IPS-11a (cell line): Measurements from ENCODE around the gene TIMP4.

Source experiments
- H3K4me3 ChIP-seq: one replicate; pipeline ENCODE4 v1.5.1; 2013; ENCODE audit warnings: low read depth, low read length, control low read depth

Gene TIMP4

DNA sequence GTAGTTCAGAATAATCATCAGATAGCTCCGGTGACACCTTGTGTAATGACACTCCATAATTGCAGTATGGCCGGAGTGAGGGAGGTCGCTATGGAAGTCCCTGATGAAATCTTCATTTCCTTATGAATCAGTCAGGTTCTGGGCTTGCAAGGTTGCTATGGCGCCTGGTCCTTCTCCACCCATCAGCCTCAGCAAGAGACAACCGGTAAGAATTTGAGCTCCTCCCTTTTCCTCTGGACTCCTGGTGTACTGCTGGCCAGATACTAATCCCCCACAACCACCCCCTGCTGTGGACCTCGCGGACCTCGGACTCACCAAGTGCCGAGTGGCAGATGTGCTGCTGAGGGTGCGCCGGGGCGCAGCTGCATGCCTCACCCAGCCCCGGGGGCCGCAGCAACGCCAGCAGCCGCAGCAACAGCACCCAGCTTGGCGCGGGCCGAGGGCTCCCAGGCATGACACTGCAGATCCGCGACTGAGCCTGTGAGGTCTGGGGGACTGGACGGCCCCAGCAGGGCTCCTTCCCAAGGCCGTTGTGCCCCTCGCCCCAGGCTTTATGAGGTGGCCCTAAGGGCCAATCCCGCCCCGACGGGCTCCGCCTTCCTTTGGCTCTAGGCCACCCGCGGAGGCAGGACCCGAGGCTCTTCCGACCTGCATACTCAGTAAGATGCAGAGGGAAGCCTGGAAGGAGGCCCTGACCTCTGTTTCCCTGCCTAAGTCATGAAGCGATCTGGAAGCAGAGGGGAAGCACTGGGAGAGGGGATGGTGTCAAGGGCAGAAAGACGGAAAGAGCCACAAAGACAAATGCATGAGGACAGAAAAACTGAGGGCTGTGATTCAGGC lies at the start of gene TIMP4:
Gene TIMP4 (minus strand): TSS at position 526 of the 840 bp plus-strand sequence. CDS start 72 bp downstream, at position 454.
- peak within 1 kb of the TSS; percentile 47 for H3K4me3 ChIP-seq

DNA sequence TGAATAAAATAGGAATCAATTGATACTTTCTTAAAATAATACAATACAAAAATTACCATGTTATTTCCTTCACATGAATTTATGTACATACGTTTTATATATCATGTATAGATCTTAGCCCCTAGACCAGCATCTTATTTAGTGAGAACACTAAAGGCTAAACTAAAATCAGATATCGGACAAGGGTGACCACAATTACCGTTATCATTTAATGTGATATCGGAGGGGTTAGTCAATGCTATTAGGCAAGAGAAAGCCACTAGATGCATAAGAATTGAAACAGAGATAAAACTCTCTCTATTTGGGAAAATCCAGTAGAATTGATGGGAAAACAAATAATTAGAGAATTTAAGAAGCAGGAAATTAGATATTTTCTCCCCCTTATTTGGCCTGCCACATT lies 46.5 kb upstream of the TIMP4 start:
- H3K4me3 ChIP-seq: no peak overlapping the region

GRCh38 chr3:12201813-12202212 lies 43.1 kb upstream of the TIMP4 start:
- H3K4me3 ChIP-seq: no peak overlapping the region

- no peak overlapping the region for H3K4me3 ChIP-seq
Measured at GRCh38 chr3:12198301-12198700, 39.6 kb upstream of the TIMP4 start.

GRCh38 chr3:12197475-12197874 lies 38.8 kb upstream of the TIMP4 start:
- no peak overlapping the region for H3K4me3 ChIP-seq

- no peak overlapping the region for H3K4me3 ChIP-seq
Measured at GRCh38 chr3:12196684-12197083, 38.0 kb upstream of the TIMP4 start.

- H3K4me3 ChIP-seq: no peak overlapping the region
Measured at GRCh38 chr3:12195231-12195630, 36.5 kb upstream of the TIMP4 start.

GRCh38 chr3:12194669-12195161 lies 36.0 kb upstream of the TIMP4 start:
- H3K4me3 ChIP-seq: no peak overlapping the region

GRCh38 chr3:12194209-12194608 lies 35.5 kb upstream of the TIMP4 start:
- no peak overlapping the region for H3K4me3 ChIP-seq

DNA sequence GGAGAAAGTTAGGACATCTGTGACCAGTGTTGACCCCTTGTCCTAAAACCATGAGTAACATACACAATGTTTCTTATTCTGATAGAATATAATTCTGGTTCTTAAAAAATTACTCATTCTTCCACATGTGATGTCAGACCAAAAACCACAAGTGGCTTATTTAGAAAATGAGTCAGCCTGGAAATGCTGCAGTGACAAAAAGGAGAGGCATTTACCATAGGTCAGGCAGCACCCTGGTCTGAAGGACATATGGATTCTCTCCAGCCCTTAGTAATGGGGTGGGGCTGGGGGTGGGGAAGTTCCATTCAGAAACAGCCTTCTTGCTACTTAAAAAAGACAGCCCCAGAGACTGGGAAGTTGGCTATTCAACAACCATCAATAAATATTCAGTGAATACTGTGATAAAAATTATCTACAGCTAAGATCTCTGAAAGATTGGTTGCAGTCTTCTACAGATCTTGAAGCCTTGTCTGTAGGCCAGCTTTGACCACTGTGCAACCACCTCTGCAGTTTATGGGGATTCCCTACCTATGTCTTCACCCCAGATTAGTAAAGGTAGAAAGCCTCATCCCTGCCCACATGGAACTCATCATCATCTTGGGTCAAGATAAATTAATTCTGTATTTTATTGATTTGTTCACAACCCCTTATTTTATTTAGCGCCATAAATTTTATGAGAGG lies 34.9 kb upstream of the TIMP4 start:
- H3K4me3 ChIP-seq: no peak overlapping the region

DNA sequence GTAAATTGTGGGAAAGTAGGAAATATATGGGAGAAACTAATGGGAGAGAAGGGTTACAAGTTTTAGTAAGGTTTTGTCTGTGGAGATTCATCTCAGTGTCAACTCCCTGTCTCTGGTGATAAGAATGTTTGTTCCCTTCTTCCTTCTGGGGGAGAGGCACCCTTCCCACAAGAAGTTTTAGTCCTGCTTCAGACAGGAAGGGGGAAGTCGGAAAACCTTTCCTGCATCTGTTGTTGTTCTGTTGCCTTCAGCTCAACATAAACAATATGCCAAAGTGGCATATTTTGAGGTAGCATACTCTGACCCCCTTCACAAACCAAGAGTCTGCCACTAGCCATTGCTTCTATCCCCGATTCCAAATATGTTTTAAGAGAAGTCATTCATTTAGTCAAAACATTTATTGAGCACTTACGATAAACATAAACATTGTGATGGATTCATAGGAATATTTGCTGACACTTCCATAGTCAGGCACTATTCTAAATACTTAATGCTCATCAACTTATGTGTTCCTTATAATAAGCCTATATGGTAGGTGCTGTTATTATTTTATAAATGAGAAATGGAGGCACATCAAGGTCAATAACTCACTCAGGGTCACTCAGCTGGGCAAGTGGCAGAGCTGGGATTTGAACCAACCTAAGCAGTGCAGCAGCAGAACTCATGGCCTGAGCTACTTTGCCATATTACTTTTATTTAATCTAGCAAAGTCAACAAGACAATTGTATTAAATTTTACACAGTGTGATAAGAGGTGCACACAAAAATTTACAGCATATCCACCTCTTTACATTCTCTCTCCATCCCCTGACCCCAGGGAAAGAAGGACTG lies 34.2 kb upstream of the TIMP4 start:
- H3K4me3 ChIP-seq: no peak overlapping the region

GRCh38 chr3:12192173-12192572 lies 33.5 kb upstream of the TIMP4 start:
- no peak overlapping the region for H3K4me3 ChIP-seq

- no peak overlapping the region for H3K4me3 ChIP-seq
Measured at GRCh38 chr3:12191559-12191958, 32.8 kb upstream of the TIMP4 start.

- no peak overlapping the region for H3K4me3 ChIP-seq
Measured at GRCh38 chr3:12190832-12191231, 32.1 kb upstream of the TIMP4 start.

- no peak overlapping the region for H3K4me3 ChIP-seq
Measured at GRCh38 chr3:12190221-12190807, 31.6 kb upstream of the TIMP4 start.

GRCh38 chr3:12188681-12189287 lies 30.1 kb upstream of the TIMP4 start:
- no peak overlapping the region for H3K4me3 ChIP-seq

GRCh38 chr3:12188328-12188648 lies 29.6 kb upstream of the TIMP4 start:
- no peak overlapping the region for H3K4me3 ChIP-seq

- H3K4me3 ChIP-seq: no peak overlapping the region
Measured at GRCh38 chr3:12187448-12188327, 29.0 kb upstream of the TIMP4 start.

GRCh38 chr3:12186515-12187286 lies 28.0 kb upstream of the TIMP4 start:
- no peak overlapping the region for H3K4me3 ChIP-seq
